ENCODE measurements around the gene AKT2. TPM values are rescaled to one million over a fixed set of nuclear protein-coding genes. Genes with fewer than 3 reads are reported as not detected.
A peak's percentile ranks its signal among the peaks of the same experiment; 100 is the strongest.

Gene AKT2
- total and polyA plus RNA-seq, 7 experiments from 2014 or later: 22.5 to 220 (median 183) TPM

GRCh38 chr19:40231544-40232424 is 53.4 kb downstream of the AKT2 start:
- H3K4me3 Mint-ChIP-seq: no peak overlapping the region
- intact Hi-C loops (cut with micrococcal nuclease): no loop called here
- peaks cover 0 to 14% (median 6%) of the 10 kb centered on the region in 7 donors for H3K4me1 Mint-ChIP-seq
- no peaks in the 10 kb centered on the region for H3K27me3 ChIP-seq (ENCODE audit: control insufficient read depth in 2 of 2, insufficient read depth in 2 of 2, low read length in 2 of 2)
- H3K36me3 ChIP-seq (ENCODE audit: control insufficient read depth in 2 of 3, insufficient read depth in 3 of 3, low read length in 3 of 3): peaks cover 0 to 42% (median 0%) of the 10 kb centered on the region in 3 experiments
- no peak overlapping the region for H3K27ac ChIP-seq (ENCODE audit: low read depth, low read length)
- CTCF ChIA-PET: no interaction called here
- no peaks in the 10 kb centered on the region for H3K9me3 Mint-ChIP-seq
- H3K4me1 ChIP-seq (ENCODE audit: control insufficient read depth in 2 of 2, insufficient read depth in 2 of 2, low read length in 2 of 2): no peaks in the 10 kb centered on the region
- no peaks in the 10 kb centered on the region for H3K9me3 ChIP-seq (ENCODE audit: control insufficient read depth in 2 of 3, low read length in 3 of 3)
- peaks cover under 1 to 3% (median 2%) of the 10 kb centered on the region in 5 donors for H3K36me3 Mint-ChIP-seq
- ATAC-seq (no peak), DNase-seq (no peak)
- H3K27ac Mint-ChIP-seq: peak overlapping the region in 2 of 9 donors; percentile 3 to 39
- H3K27me3 Mint-ChIP-seq: peaks cover 0 to 16% (median 0%) of the 10 kb centered on the region in 5 donors
- POLR2A ChIA-PET: interaction anchor here (0.7 kb wide), 1 partner anchor 15 kb away, joined by 3 read pairs; no protein-coding TSS in a partner anchor
- H3K4me3 ChIP-seq (ENCODE audit: low read length): no peak overlapping the region

GRCh38 chr19:40231057-40231456 is 54.1 kb downstream of the AKT2 start:
- Histone ChIP-seq H3K27ac (ENCODE audit: low read depth, low read length) (no peak overlapping the region), H3K4me1 (ENCODE audit: control insufficient read depth in 2 of 2, insufficient read depth in 2 of 2, low read length in 2 of 2) (peaks cover 0 to 4% of the 10 kb centered on the region in 2 donors), H3K27me3 (ENCODE audit: control insufficient read depth in 2 of 2, insufficient read depth in 2 of 2, low read length in 2 of 2) (no peaks in the 10 kb centered on the region), H3K36me3 (ENCODE audit: control insufficient read depth in 2 of 3, insufficient read depth in 3 of 3, low read length in 3 of 3) (peaks cover 0 to 35% (median 0%) of the 10 kb centered on the region in 3 experiments), H3K4me3 (ENCODE audit: low read length) (no peak overlapping the region), H3K9me3 (ENCODE audit: control insufficient read depth in 2 of 3, low read length in 3 of 3) (no peaks in the 10 kb centered on the region)
- POLR2A ChIA-PET: interaction anchor here (0.6 to 0.7 kb wide), 2 partner anchors 16 to 179 kb away, joined by 3 read pairs; no protein-coding TSS in a partner anchor
- Mint-ChIP-seq H3K27me3 (peaks cover 1 to 20% (median 2%) of the 10 kb centered on the region in 5 donors), H3K4me1 (peaks cover under 1 to 18% (median 8%) of the 10 kb centered on the region in 7 donors), H3K4me3 (no peak overlapping the region), H3K27ac (peak overlapping the region in 1 of 9 donors; percentile 3), H3K36me3 (peaks cover 0 to 2% (median 0%) of the 10 kb centered on the region in 5 donors), H3K9me3 (no peaks in the 10 kb centered on the region)
- intact Hi-C loops (cut with micrococcal nuclease): no loop called here
- CTCF ChIA-PET: no interaction called here
- DNase-seq (no peak), ATAC-seq (no peak)

GRCh38 chr19:40229926-40230417 is 55.2 kb downstream of the AKT2 start:
- Histone ChIP-seq H3K36me3 (ENCODE audit: control insufficient read depth in 2 of 3, insufficient read depth in 3 of 3, low read length in 3 of 3) (peaks cover 0 to 24% (median 0%) of the 10 kb centered on the region in 3 experiments), H3K4me1 (ENCODE audit: control insufficient read depth in 2 of 2, insufficient read depth in 2 of 2, low read length in 2 of 2) (peaks cover 4 to 11% of the 10 kb centered on the region in 2 donors), H3K27me3 (ENCODE audit: control insufficient read depth in 2 of 2, insufficient read depth in 2 of 2, low read length in 2 of 2) (peaks cover 7 to 8% of the 10 kb centered on the region in 2 donors), H3K4me3 (ENCODE audit: low read length) (no peak overlapping the region), H3K9me3 (ENCODE audit: control insufficient read depth in 2 of 3, low read length in 3 of 3) (no peaks in the 10 kb centered on the region), H3K27ac (ENCODE audit: low read depth, low read length) (no peak overlapping the region)
- no peak overlapping the region for H3K4me3 Mint-ChIP-seq
- CTCF ChIA-PET: no interaction called here
- intact Hi-C loops (cut with micrococcal nuclease): loop anchor here in 1 of 2 donors (10.0 kb wide), 1 partner anchor 255 kb away; the partner anchor contains the start of gene PSMC4
- no peak for DNase-seq
- no peak for ATAC-seq
- peaks cover 3 to 8% (median 5%) of the 10 kb centered on the region in 5 donors for H3K36me3 Mint-ChIP-seq
- POLR2A ChIA-PET: no interaction called here
- H3K27ac Mint-ChIP-seq: peak overlapping the region in 2 of 9 donors; percentile 3 to 41
- peaks cover 12 to 30% (median 12%) of the 10 kb centered on the region in 5 donors for H3K27me3 Mint-ChIP-seq
- H3K9me3 Mint-ChIP-seq: peaks cover 0 to 6% (median 2%) of the 10 kb centered on the region in 11 donors
- peaks cover 9 to 27% (median 17%) of the 10 kb centered on the region in 7 donors for H3K4me1 Mint-ChIP-seq

- DNase-seq: no peak
- Mint-ChIP-seq H3K9me3 (peaks cover 0 to 6% (median 2%) of the 10 kb centered on the region in 11 donors), H3K4me1 (peaks cover 12 to 31% (median 17%) of the 10 kb centered on the region in 7 donors), H3K36me3 (peaks cover 3 to 8% (median 5%) of the 10 kb centered on the region in 5 donors), H3K4me3 (peak overlapping the region in 1 of 10 donors; percentile 33), H3K27me3 (peaks cover 17 to 35% (median 17%) of the 10 kb centered on the region in 5 donors), H3K27ac (peak overlapping the region in 2 of 9 donors; percentile 41 to 78)
- ChIA-PET CTCF (interaction anchor here (0.7 kb wide), 1 partner anchor 90 kb away, joined by 5 read pairs; no protein-coding TSS in a partner anchor), POLR2A (interaction anchor here (0.6 kb wide), 2 partner anchors 11 to 100 kb away, joined by 4 to 5 read pairs; partner anchors contain the start of gene TTC9B)
- Histone ChIP-seq H3K4me1 (ENCODE audit: control insufficient read depth in 2 of 2, insufficient read depth in 2 of 2, low read length in 2 of 2) (peaks cover 4 to 11% of the 10 kb centered on the region in 2 donors), H3K4me3 (ENCODE audit: low read length) (no peak overlapping the region), H3K9me3 (ENCODE audit: control insufficient read depth in 2 of 3, low read length in 3 of 3) (no peaks in the 10 kb centered on the region), H3K27ac (ENCODE audit: low read depth, low read length) (no peak overlapping the region), H3K36me3 (ENCODE audit: control insufficient read depth in 2 of 3, insufficient read depth in 3 of 3, low read length in 3 of 3) (peaks cover 0 to 19% (median 0%) of the 10 kb centered on the region in 3 experiments), H3K27me3 (ENCODE audit: control insufficient read depth in 2 of 2, insufficient read depth in 2 of 2, low read length in 2 of 2) (peaks cover 11 to 12% of the 10 kb centered on the region in 2 donors)
- no peak for ATAC-seq
- intact Hi-C loops (cut with micrococcal nuclease): loop anchor here in 1 of 2 donors (10.0 kb wide), 1 partner anchor 255 kb away; the partner anchor contains the start of gene PSMC4
These were observed 55.7 kb downstream of the AKT2 start for GRCh38 chr19:40229484-40229883.

GRCh38 chr19:40228863-40229262 is 56.3 kb downstream of the AKT2 start:
- Mint-ChIP-seq H3K27me3 (peaks cover 22 to 41% (median 23%) of the 10 kb centered on the region in 5 donors), H3K27ac (peak overlapping the region in 3 of 9 donors; percentile 28 to 78 (median 41)), H3K4me3 (no peak overlapping the region), H3K36me3 (peaks cover 3 to 8% (median 5%) of the 10 kb centered on the region in 5 donors), H3K4me1 (peaks cover 12 to 36% (median 20%) of the 10 kb centered on the region in 7 donors), H3K9me3 (peaks cover 0 to 6% (median 2%) of the 10 kb centered on the region in 11 donors)
- Histone ChIP-seq H3K27ac (ENCODE audit: low read depth, low read length) (no peak overlapping the region), H3K36me3 (ENCODE audit: control insufficient read depth in 2 of 3, insufficient read depth in 3 of 3, low read length in 3 of 3) (peaks cover 0 to 13% (median 0%) of the 10 kb centered on the region in 3 experiments), H3K4me1 (ENCODE audit: control insufficient read depth in 2 of 2, insufficient read depth in 2 of 2, low read length in 2 of 2) (peaks cover 4 to 11% of the 10 kb centered on the region in 2 donors), H3K27me3 (ENCODE audit: control insufficient read depth in 2 of 2, insufficient read depth in 2 of 2, low read length in 2 of 2) (peaks cover 13 to 17% of the 10 kb centered on the region in 2 donors), H3K4me3 (ENCODE audit: low read length) (no peak overlapping the region), H3K9me3 (ENCODE audit: control insufficient read depth in 2 of 3, low read length in 3 of 3) (no peaks in the 10 kb centered on the region)
- no peak for ATAC-seq
- intact Hi-C loops (cut with micrococcal nuclease): loop anchor here in 1 of 2 donors (10.0 kb wide), 1 partner anchor 254 kb away; the partner anchor contains the start of gene PSMC4
- ChIA-PET POLR2A (interaction anchor here (0.6 to 0.7 kb wide), 3 partner anchors 10 to 99 kb away, joined by 3 to 5 read pairs (median 4); partner anchors contain the start of gene TTC9B), CTCF (interaction anchor here (0.7 kb wide), 1 partner anchor 90 kb away, joined by 5 read pairs; no protein-coding TSS in a partner anchor)
- no peak for DNase-seq

- intact Hi-C loops (cut with micrococcal nuclease): loop anchor here in 1 of 2 donors (10.0 kb wide), 1 partner anchor 254 kb away; the partner anchor contains the start of gene PSMC4
- CTCF ChIA-PET: interaction anchor here (2.3 kb wide), 1 partner anchor 89 kb away, joined by 6 read pairs; no protein-coding TSS in a partner anchor
- Mint-ChIP-seq H3K27me3 (peaks cover 22 to 45% (median 27%) of the 10 kb centered on the region in 5 donors), H3K4me1 (peaks cover 12 to 36% (median 20%) of the 10 kb centered on the region in 7 donors), H3K27ac (peak overlapping the region in 1 of 9 donors; percentile 19), H3K9me3 (peaks cover 0 to 6% (median 2%) of the 10 kb centered on the region in 11 donors), H3K36me3 (peaks cover 3 to 8% (median 5%) of the 10 kb centered on the region in 5 donors), H3K4me3 (no peak overlapping the region)
- H3K27me3 ChIP-seq (ENCODE audit: control insufficient read depth in 2 of 2, insufficient read depth in 2 of 2, low read length in 2 of 2): peaks cover 13 to 17% of the 10 kb centered on the region in 2 donors
- POLR2A ChIA-PET: interaction anchor here (0.6 to 0.7 kb wide), 2 partner anchors 11 to 26 kb away, joined by 3 read pairs; no protein-coding TSS in a partner anchor
- peaks cover 4 to 11% of the 10 kb centered on the region in 2 donors for H3K4me1 ChIP-seq (ENCODE audit: control insufficient read depth in 2 of 2, insufficient read depth in 2 of 2, low read length in 2 of 2)
- no peak overlapping the region for H3K4me3 ChIP-seq (ENCODE audit: low read length)
- ATAC-seq: no peak
- no peak overlapping the region for H3K27ac ChIP-seq (ENCODE audit: low read depth, low read length)
- H3K9me3 ChIP-seq (ENCODE audit: control insufficient read depth in 2 of 3, low read length in 3 of 3): no peaks in the 10 kb centered on the region
- no peak for DNase-seq
- H3K36me3 ChIP-seq (ENCODE audit: control insufficient read depth in 2 of 3, insufficient read depth in 3 of 3, low read length in 3 of 3): peaks cover 0 to 8% (median 0%) of the 10 kb centered on the region in 3 experiments
These were observed 56.8 kb downstream of the AKT2 start for GRCh38 chr19:40228346-40228745.

Measured in naive thymus-derived CD4-positive, alpha-beta T cell (primary cell).